GM10248 (cell line): ENCODE data around the gene ADCY1.
A peak's percentile ranks its signal among the peaks of the same experiment; 100 is the strongest.

ENCODE experiments used
- CTCF ChIA-PET: fragments of 300-600 bp; sonication (Branson Sonifier 250); formaldehyde crosslinking; extraction: SDS; loops from one replicate; lab custom pipeline; 2021; ENCODE audit warnings: antibody characterized with exemption; lab: Yijun Ruan, JAX
- POLR2A ChIA-PET: fragments of 350-650 bp; sonication (Branson Sonifier 250); formaldehyde crosslinking; extraction: SDS; loops from one replicate; lab custom pipeline; 2020; ENCODE audit warnings: antibody characterized with exemption; lab: Yijun Ruan, JAX
- DNase-seq: peaks from one replicate; pipeline ENCODE4 v3.0.0; 2012; ENCODE audit errors: extremely low spot score
- CTCF ChIP-seq: IDR thresholded peaks from 2 replicates; pipeline ENCODE4 v1.5.1; 2012; ENCODE audit warnings: mild to moderate bottlenecking, low read depth; ENCODE audit errors: extremely low read depth, missing control alignments, control extremely low read depth

Gene ADCY1

DNA sequence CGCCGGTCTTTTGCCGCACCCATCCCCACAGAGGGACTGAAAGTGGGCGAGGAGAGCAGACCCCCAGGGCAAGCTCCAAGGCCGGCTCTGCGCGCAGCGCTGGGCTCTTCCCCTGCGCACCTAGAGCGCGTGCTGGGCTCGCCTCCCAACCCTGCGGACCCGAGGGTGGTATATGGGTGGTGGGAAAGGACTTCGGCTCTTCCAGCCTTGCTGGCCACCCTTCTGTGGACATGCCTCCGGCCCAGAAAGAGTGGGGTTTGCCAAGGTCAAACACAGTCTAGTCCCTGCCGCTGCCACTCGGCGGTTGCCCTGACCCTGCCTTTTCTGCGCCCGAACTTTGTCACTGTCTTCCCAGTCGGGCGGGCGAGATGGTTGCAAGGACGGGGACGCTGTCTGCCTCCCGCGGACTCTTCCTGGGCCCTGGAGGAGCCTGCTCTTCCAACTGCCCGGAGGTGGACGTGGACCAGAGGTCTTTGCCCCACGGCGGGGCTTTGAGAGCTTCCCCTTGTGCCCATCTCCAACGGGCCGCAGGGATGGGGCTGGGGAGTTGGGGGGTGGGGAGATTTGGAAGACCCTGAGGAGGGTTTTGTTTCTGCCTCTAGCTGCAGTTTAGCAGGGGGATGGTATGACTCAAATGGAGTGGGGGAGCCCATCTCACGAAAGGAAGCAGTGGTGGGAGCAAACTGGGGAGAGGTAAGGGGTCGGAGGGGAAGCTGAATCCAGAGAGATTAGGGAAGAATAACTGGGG is 1.5 kb downstream of the ADCY1 start:
- TF ChIP-seq CTCF: no peak
- ChIA-PET CTCF (no interaction called here), POLR2A (no interaction called here)
- DNase-seq: no peak

GRCh38 chr7:45576249-45576929 is 2.2 kb downstream of the ADCY1 start:
- TF ChIP-seq CTCF: no peak

DNA sequence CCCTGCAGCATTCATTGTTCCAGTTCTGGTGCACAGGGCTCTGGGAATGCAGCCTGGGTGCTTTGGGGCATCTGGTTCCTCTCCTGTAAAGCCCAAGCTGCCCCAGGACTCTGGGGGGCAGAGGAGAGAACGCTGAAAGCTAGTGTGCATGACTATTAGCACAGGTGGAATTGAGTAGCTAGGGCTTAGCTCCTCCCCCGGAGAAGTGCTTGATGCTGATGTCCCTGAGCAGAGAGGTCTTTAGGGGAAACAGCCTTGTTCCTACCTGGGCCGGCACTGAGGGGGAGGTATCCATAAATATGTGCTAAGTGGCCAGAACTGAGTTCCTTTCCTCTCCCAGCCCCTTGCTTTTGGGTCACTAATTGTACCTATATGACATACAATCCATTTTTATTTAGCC is 3.9 kb downstream of the ADCY1 start:
- no peak for TF ChIP-seq CTCF
- POLR2A ChIA-PET: no interaction called here
- DNase-seq: no peak
- CTCF ChIA-PET: interaction anchor here (1.1 kb wide), 1 partner anchor 11 kb away, joined by 4 read pairs; no protein-coding TSS in a partner anchor

More at GRCh38 chr7:45576249-45576929, 2.2 kb downstream of the ADCY1 start:
- no peak for DNase-seq
- CTCF ChIA-PET: interaction anchor here (1.6 kb wide), 1 partner anchor 12 kb away, joined by 4 read pairs; no protein-coding TSS in a partner anchor
- POLR2A ChIA-PET: no interaction called here

DNA sequence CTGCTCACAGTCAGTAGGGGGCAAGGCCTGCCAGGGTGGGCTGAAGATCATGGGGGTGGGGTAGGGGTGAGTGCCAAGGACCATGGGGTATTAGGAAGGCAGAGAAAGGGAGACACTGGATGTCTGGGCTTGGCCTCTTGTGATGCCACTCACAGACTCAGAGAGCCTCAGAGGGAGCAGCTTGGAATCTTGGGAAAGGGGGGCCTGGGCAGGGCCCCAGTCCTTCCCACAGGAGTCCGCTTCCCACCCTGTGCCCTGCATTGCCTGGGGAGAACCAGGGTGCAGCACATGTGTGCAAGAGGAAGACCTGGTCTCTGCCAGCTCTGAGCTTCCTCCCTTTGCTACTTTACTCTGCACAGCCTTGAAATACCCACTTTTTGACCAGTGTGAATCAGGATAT is 4.3 kb downstream of the ADCY1 start:
- ChIA-PET POLR2A (no interaction called here), CTCF (interaction anchor here (1.1 kb wide), 1 partner anchor 12 kb away, joined by 4 read pairs; no protein-coding TSS in a partner anchor)
- DNase-seq: no peak
- no peak for TF ChIP-seq CTCF

- no peak for DNase-seq
- ChIA-PET CTCF (no interaction called here), POLR2A (no interaction called here)
- TF ChIP-seq CTCF: no peak
Measured at GRCh38 chr7:45579391-45579801, 5.2 kb downstream of the ADCY1 start.

DNA sequence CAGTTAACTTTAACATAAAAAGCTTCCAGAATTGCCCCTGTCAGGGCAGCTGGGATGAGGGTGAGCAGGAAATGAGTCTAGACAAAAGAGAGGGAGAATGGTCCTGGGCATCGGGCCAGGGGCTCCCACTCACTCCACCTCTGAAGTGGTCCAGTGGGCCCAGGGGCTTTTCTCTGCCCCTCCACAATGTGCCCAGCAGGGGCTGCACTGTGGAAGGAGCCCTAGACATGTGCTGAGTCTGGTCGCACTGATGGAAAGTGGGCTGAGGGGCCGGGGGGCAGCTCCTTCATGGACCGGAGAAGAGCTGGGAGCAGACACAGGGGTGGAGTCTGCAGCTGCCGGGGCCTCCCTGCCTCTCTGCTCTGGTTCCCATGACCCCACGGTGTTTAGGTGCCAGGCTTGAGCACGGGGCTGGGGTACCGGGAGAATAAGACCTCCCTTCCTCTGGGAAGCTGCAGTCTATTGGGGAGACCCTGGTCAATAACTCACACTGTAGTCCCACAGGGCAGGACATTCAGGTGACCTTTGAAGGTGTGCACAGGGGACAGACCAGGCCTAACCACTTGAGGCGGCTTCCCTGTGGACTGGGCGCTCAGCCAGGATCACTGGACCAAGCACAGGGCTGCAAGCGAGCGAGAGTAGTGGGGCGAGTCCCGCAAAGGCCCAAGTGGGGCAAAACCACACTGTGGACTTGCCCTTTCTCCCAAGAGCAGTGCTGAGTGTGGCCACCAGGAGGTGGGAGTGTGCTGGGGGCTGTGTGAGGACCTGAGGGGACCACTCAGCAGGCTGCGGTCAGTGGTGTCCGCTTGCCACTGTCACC is 6.1 kb downstream of the ADCY1 start:
- TF ChIP-seq CTCF: peak; percentile 1
- ChIA-PET CTCF (interaction anchor here (1.1 kb wide), 1 partner anchor 83 kb away, joined by 3 read pairs; no protein-coding TSS in a partner anchor), POLR2A (no interaction called here)
- DNase-seq: no peak
